Skeletal muscle satellite cell (primary cell): Measurements from ENCODE around the gene DMAC1.

Source experiments
- H3K27me3 ChIP-seq: 2 replicates; pipeline ENCODE4 v1.7.0; 2013; ENCODE audit warnings: low read length; ENCODE audit not compliant: control insufficient read depth, insufficient read depth
- H3K36me3 ChIP-seq: 2 replicates; pipeline ENCODE4 v1.7.0; 2013; ENCODE audit warnings: mild to moderate bottlenecking, control low read depth, low read length; ENCODE audit not compliant: insufficient read depth
- H3K4me1 ChIP-seq: 2 replicates; pipeline ENCODE4 v1.7.0; 2013; ENCODE audit warnings: low read length; ENCODE audit not compliant: control insufficient read depth, insufficient read depth
- H3K4me2 ChIP-seq: 2 replicates; pipeline ENCODE4 v1.7.0; 2013; ENCODE audit warnings: mild to moderate bottlenecking, low read length
- H3K4me3 ChIP-seq: 2 replicates; pipeline ENCODE4 v1.7.0; 2013; ENCODE audit warnings: low read length
- H3K9ac ChIP-seq: 2 replicates; pipeline ENCODE4 v1.7.0; 2013; ENCODE audit warnings: mild to moderate bottlenecking, low read depth, low read length, moderate library complexity
- H3K9me3 ChIP-seq: replicated peaks from 2 replicates; pipeline ENCODE4 v1.7.0; 2013; ENCODE audit warnings: mild to moderate bottlenecking, control low read depth, low read length

The DMAC1 gene

DNA sequence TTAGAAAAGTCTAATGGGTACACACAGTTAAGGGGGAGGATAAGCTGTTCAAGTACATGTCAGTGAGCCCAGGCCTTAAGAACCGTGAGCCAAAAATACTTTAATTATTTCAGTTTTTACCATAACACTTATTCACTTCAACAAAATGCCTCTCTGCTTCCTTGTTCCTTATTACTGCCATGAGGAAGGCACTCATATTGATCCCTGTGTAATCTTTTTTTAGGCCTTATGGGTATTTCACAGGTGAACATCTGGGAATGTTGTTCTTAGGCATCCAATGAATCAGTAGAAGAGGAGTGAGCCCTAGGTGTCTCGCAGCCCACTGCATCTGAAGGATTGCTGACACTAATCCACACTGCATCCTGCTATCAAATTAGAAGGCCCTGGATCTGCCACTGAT is 13.5 kb upstream of the DMAC1 start:
- no peaks in the 10 kb centered on the region for H3K4me1 ChIP-seq
- no peak overlapping the region for H3K4me3 ChIP-seq
- no peaks in the 10 kb centered on the region for H3K9me3 ChIP-seq
- no peak overlapping the region for H3K4me2 ChIP-seq
- H3K27me3 ChIP-seq = peaks cover 7% of the 10 kb centered on the region
- no peak overlapping the region for H3K9ac ChIP-seq
- no peaks in the 10 kb centered on the region for H3K36me3 ChIP-seq

DNA sequence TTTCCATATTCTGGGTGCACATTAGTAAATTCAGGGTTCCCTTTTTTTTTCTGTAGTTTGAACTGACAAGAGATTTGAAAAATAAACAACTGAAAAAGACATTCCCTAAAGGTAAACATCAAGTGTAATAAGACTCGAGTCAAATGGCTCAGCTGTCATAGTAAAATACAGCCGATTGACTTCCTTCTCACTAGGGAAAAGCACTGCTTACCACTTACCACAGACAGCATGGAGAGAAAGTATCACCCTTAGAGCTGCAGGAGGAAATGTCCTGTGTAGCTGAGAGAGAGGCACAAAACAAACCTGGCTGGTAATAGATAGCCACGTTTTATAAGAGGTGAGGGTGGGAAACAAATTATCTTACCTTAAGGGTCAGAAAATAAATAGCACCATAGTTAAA is 12.1 kb upstream of the DMAC1 start:
- Histone ChIP-seq H3K4me1 (no peaks in the 10 kb centered on the region), H3K9ac (no peak overlapping the region), H3K27me3 (peaks cover 13% of the 10 kb centered on the region), H3K9me3 (no peaks in the 10 kb centered on the region), H3K36me3 (no peaks in the 10 kb centered on the region), H3K4me3 (no peak overlapping the region), H3K4me2 (no peak overlapping the region)

DNA sequence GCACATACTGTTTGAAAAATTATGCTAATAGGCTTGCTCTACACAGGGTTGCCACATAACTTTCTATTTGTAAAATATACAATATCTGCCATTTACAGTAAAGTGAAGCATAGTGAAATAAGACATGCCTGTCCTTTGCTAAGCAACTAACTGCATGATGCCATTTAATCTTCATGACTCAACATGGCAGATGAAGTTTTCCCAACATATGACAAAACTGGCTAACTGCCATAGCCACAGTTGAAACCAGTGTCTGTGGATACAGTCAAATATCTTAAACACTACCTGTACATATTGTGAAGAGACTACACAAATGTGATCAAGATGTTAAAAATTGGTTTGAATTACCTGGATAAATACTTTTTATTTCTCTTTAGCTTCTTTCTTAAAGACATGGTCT is 3.1 kb upstream of the DMAC1 start:
- Histone ChIP-seq H3K9ac (no peak overlapping the region), H3K4me2 (no peak overlapping the region), H3K36me3 (no peaks in the 10 kb centered on the region), H3K4me1 (peaks cover 7% of the 10 kb centered on the region), H3K27me3 (peaks cover 3% of the 10 kb centered on the region), H3K4me3 (no peak overlapping the region), H3K9me3 (no peaks in the 10 kb centered on the region)

DNA sequence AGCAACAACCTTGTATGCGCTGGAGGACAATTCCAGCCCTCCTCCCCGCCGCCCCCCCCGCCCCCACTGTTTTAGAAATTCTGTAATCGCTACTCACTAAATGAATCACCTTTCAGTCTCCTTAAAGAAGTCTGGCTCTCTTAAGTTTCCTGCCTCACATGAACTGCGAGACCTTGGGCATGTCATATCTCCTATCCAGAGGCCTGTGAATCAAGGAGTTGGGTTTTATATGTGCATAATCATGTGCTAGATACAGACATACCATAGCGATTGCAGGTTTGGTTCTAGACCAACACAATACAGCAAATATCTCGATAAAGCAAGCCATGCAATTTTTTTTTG is 337 bp upstream of the DMAC1 start:
- peak overlapping the region; percentile 89 for H3K4me3 ChIP-seq
- no peaks in the 10 kb centered on the region for H3K27me3 ChIP-seq
- peaks cover 13% of the 10 kb centered on the region for H3K36me3 ChIP-seq
- H3K9ac ChIP-seq = no peak overlapping the region
- peak overlapping the region; percentile 89 for H3K4me2 ChIP-seq
- no peaks in the 10 kb centered on the region for H3K9me3 ChIP-seq
- peaks cover 7% of the 10 kb centered on the region for H3K4me1 ChIP-seq

DNA sequence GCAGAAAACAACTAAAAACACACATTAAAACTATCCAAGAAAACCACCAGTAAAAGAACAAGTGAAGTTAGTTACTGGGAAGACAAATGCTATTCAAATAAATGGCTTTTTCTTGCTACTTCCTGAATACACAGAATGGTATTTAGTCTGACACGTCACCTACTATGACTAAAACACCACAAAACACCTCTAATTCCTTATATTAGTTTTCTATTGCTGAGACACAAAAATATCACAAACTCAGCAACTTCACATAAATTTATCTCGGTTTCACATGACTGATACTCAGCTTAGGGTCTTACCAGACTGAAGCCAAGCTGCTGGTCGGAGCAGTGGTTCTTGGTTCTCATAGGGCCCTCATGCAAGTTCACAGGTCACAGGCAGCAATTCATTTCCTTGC is 5.4 kb downstream of the DMAC1 start:
- Histone ChIP-seq H3K9me3 (no peaks in the 10 kb centered on the region), H3K4me1 (peaks cover 7% of the 10 kb centered on the region), H3K4me3 (no peak overlapping the region), H3K27me3 (no peaks in the 10 kb centered on the region), H3K9ac (no peak overlapping the region), H3K4me2 (no peak overlapping the region), H3K36me3 (peaks cover 17% of the 10 kb centered on the region)

DNA sequence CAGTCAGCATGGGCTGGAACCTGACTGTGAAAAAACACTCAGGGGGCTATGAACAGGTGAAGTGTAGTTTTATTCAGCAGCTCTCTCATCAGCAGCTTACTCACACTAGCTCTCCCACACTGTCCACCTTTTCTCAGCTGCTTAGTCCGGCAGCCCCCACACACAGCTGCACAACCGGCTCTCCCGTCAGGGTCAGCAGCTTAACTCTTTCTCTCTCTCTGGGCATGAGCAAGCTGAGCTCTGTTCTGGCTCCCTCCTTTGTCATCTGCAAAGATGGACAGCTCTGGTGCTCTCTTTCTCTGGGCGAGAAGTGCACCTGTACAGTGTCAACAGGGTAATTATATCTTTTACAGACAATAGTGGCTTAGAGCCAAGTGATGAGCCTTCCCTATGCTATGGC is 8.2 kb downstream of the DMAC1 start:
- H3K27me3 ChIP-seq = no peaks in the 10 kb centered on the region

DNA sequence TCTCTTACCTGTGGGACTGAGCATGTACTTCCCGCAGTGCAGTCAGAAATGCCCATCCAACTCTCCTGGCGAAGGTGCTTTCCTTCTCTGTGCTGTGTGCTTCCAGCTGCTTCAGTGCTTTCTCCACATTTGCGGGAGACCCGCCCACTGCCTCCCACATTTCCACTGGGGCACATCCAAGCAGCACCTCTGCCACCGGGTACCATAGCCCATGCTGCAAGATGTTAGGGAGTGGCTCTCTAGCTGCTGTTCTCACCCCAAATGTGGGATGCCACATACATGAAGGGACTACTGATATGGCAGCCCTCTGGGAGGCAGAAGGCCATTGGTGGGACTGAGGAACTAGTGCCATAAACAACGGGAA is 8.8 kb downstream of the DMAC1 start:
- no peaks in the 10 kb centered on the region for H3K27me3 ChIP-seq
- H3K9me3 ChIP-seq = no peaks in the 10 kb centered on the region
- H3K9ac ChIP-seq = no peak overlapping the region
- H3K36me3 ChIP-seq = peaks cover 13% of the 10 kb centered on the region
- no peak overlapping the region for H3K4me2 ChIP-seq
- H3K4me3 ChIP-seq = no peak overlapping the region
- no peaks in the 10 kb centered on the region for H3K4me1 ChIP-seq

More for the DNA sequence above, 8.2 kb downstream of the DMAC1 start:
- Histone ChIP-seq H3K9me3 (no peaks in the 10 kb centered on the region), H3K4me2 (no peak overlapping the region), H3K4me3 (no peak overlapping the region), H3K4me1 (no peaks in the 10 kb centered on the region), H3K36me3 (peaks cover 17% of the 10 kb centered on the region), H3K9ac (no peak overlapping the region)

DNA sequence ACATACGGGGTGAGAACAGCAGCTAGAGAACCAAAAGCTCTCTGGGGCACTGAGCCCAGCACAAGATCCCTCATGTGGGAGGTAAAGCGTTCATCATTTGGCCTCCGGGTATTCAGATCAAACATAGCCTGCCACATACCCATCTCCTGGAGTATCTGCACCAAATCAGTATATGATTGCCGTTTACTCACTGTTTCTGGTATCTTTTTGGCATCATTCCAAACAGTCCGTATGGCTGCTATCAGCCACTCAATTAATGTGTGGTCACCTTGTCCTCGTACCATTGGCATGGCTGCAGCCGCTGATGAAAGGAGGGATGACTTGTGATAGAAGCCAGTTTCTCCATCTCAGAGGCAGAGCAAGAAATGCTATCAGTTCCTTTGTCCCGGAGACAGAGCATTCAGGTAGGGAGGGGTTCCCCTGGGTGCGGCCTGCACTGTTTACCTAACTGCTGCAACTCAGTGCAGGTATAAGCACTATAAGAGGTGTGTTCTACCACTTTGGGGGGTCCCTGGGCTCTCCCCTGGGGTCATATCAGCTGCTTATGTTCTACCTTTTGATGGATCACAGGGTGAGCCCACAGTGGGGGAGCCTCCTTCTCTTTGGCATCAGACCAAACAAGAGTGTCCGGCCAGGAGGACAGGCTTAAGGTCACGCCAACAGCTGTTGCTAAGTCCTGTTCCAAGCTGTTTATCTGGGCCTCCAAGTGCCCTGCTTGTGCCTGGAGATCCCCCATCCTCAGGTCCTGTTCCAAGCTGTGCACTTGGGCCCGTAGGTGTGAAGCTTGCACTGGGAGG is 9.4 kb downstream of the DMAC1 start:
- no peaks in the 10 kb centered on the region for H3K4me1 ChIP-seq
- H3K4me3 ChIP-seq = no peak overlapping the region
- H3K9ac ChIP-seq = no peak overlapping the region
- no peaks in the 10 kb centered on the region for H3K9me3 ChIP-seq
- H3K36me3 ChIP-seq = peaks cover 7% of the 10 kb centered on the region
- no peaks in the 10 kb centered on the region for H3K27me3 ChIP-seq
- H3K4me2 ChIP-seq = no peak overlapping the region

DNA sequence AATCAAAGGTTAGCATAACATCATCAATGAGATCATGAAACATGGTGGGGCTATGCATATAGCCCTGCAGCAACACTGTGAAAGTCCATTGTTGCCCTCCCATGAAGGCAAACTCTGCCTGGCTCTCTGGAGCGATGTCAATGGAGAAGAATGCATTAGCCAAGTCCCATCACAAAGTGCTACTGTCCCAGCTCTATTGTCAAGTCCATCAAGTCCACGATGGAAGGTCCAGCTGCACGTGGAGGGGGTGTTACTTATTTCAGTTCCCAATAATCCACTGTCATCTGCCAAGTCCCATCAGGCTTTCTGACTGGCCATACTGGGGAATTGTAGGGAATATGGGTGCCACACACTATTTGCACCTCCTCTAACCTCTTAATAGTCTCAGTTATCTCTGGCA is 10.8 kb downstream of the DMAC1 start:
- Histone ChIP-seq H3K4me2 (no peak overlapping the region), H3K36me3 (no peaks in the 10 kb centered on the region), H3K9ac (no peak overlapping the region), H3K4me1 (no peaks in the 10 kb centered on the region), H3K4me3 (no peak overlapping the region), H3K27me3 (no peaks in the 10 kb centered on the region), H3K9me3 (no peaks in the 10 kb centered on the region)

DNA sequence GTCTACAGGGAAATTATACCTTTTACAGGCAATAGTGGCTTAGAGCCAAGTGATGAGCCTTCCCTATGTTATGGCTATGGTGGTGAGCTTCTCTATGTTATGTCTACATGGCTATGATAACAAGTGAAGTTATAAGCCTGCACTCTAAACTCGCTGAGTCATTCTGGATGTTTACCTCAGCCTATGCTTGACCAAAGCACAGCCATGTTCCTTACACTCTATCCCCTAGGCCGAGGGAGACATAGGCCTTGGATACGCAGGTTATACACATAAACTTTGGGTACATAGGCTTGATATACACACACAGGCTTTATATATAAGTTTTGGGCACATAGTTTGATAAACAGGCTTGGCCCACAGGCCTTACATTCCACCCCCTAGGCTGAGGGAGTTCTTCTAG is 13.8 kb downstream of the DMAC1 start:
- Histone ChIP-seq H3K9me3 (no peaks in the 10 kb centered on the region), H3K4me3 (no peak overlapping the region), H3K9ac (no peak overlapping the region), H3K4me2 (no peak overlapping the region), H3K27me3 (no peaks in the 10 kb centered on the region), H3K4me1 (no peaks in the 10 kb centered on the region), H3K36me3 (no peaks in the 10 kb centered on the region)

DNA sequence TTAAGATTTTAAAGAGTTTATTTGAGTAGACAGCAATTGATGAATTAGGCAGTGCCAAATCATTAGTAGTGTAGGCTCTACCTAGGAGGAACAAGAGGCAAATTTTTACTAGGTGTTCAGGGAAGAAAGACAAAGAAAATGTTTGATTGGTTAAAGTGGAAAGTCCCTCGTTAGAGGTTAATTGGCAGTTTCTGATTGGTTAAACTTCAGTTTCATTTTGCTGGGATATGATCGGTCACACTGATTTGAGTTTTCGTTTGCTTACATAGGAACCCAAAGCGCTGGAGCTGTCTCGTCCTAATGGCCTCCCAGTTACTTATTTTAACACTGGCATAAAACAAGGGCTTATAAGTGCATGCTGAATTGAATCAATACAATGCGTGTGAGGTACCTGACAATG is 15.1 kb downstream of the DMAC1 start:
- H3K4me3 ChIP-seq = no peak overlapping the region
- H3K4me2 ChIP-seq = no peak overlapping the region
- H3K36me3 ChIP-seq = no peaks in the 10 kb centered on the region
- no peaks in the 10 kb centered on the region for H3K4me1 ChIP-seq
- H3K27me3 ChIP-seq = no peaks in the 10 kb centered on the region
- H3K9ac ChIP-seq = no peak overlapping the region
- no peaks in the 10 kb centered on the region for H3K9me3 ChIP-seq

DNA sequence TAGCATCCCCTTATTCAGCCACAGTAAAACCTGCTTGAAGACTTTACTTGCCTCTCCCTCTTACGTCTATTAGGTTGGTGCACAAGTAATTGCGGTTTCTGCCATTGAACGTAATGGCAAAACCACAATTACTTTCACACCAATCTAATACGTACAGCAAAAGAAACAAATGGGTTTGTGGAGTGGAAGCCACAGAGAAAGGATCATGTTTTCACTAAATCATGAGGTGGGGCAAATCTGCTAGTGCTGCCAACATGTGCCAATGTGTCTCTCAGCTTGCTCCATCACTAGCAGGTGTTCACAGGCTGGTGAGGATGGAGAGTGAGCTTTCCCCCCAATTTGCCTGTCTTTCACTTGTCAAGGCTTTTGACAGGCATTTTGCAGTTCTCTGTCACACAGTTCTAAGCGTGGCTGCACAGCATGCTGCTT is 15.9 kb downstream of the DMAC1 start:
- no peak overlapping the region for H3K9ac ChIP-seq
- no peaks in the 10 kb centered on the region for H3K4me1 ChIP-seq

More for the DNA sequence above, 15.9 kb downstream of the DMAC1 start:
- no peak overlapping the region for H3K4me3 ChIP-seq
- no peaks in the 10 kb centered on the region for H3K9me3 ChIP-seq
- H3K27me3 ChIP-seq = no peaks in the 10 kb centered on the region
- no peaks in the 10 kb centered on the region for H3K36me3 ChIP-seq
- H3K4me2 ChIP-seq = no peak overlapping the region
